HTERT RPE-1 (cell line): ENCODE data around the gene TMEM209.
"Not testable (repeated sequence)": the region's sequence is repeated elsewhere in the genome, so short reads cannot be mapped to it uniquely, and the experiment has no call there.

Source experiments
- in situ Hi-C: fragments of 300-500 bp; cut with MboI; formaldehyde crosslinking; loops from 4 replicates; pipeline ENCODE4 v1.14.3; 2020; ENCODE audit warnings: low sequenced_read_pairs

TMEM209 gene

GRCh38 chr7:130218806-130219620, 13.8 kb upstream of the TMEM209 start:
- in situ Hi-C loops, result no loop called here

GRCh38 chr7:130216750-130217149, 11.5 kb upstream of the TMEM209 start:
- in situ Hi-C loops, result no loop called here

GRCh38 chr7:130216025-130216424, 10.8 kb upstream of the TMEM209 start:
- in situ Hi-C loops, result no loop called here

GRCh38 chr7:130213828-130214227, 8.6 kb upstream of the TMEM209 start:
- in situ Hi-C loops, result no loop called here

- in situ Hi-C loops, result no loop called here
These were observed 5.2 kb upstream of the TMEM209 start for GRCh38 chr7:130210181-130210935.

- in situ Hi-C loops, result no loop called here
These were observed 3.3 kb upstream of the TMEM209 start for GRCh38 chr7:130208516-130208915.

- in situ Hi-C loops, result no loop called here
These were observed 2.4 kb upstream of the TMEM209 start, which contains the start of gene SSMEM1 for GRCh38 chr7:130207642-130208041. TSS of gene SSMEM1 (plus strand) at chr7:130207860. CDS start at chr7:130207911, 51 bp downstream.

- in situ Hi-C loops, result no loop called here
These were observed 1.8 kb upstream of the TMEM209 start for GRCh38 chr7:130207033-130207432.

- in situ Hi-C loops, result no loop called here
These were observed 3.4 kb downstream of the TMEM209 start for GRCh38 chr7:130201796-130202195.

- in situ Hi-C loops, result no loop called here
These were observed 8.1 kb downstream of the TMEM209 start for GRCh38 chr7:130197094-130197493.

- in situ Hi-C loops, result no loop called here
These were observed 8.7 kb downstream of the TMEM209 start for GRCh38 chr7:130196476-130196875.

- in situ Hi-C loops, result no loop called here
These were observed 9.8 kb downstream of the TMEM209 start for GRCh38 chr7:130195396-130195795.

GRCh38 chr7:130191791-130192190, 13.4 kb downstream of the TMEM209 start:
- in situ Hi-C loops, result no loop called here

- in situ Hi-C loops, result no loop called here
These were observed 15.9 kb downstream of the TMEM209 start for GRCh38 chr7:130189343-130189742.

- in situ Hi-C loops, result no loop called here
These were observed 17.8 kb downstream of the TMEM209 start for GRCh38 chr7:130187360-130187759.

- in situ Hi-C loops, result not testable (repeated sequence)
These were observed 20.9 kb downstream of the TMEM209 start for GRCh38 chr7:130184349-130184748.

- in situ Hi-C loops, result no loop called here
These were observed 22.2 kb downstream of the TMEM209 start for GRCh38 chr7:130182990-130183389.

GRCh38 chr7:130181263-130181605, 24.0 kb downstream of the TMEM209 start:
- in situ Hi-C loops, result no loop called here

GRCh38 chr7:130180571-130181262, 24.5 kb downstream of the TMEM209 start:
- in situ Hi-C loops, result no loop called here

- in situ Hi-C loops, result no loop called here
These were observed 25.6 kb downstream of the TMEM209 start for GRCh38 chr7:130179631-130180030.

- in situ Hi-C loops, result no loop called here
These were observed 27.0 kb downstream of the TMEM209 start for GRCh38 chr7:130178251-130178650.
